Vagina (tissue), 2 donors: Measurements from ENCODE around the gene ZC3HAV1. TPM values are rescaled to one million over a fixed set of nuclear protein-coding genes. Genes with fewer than 3 reads are reported as not detected.

Source experiments
- DNase-seq, 2 donors: peaks; one replicate each; pipeline ENCODE4 v3.0.0-alpha.2; 2017; ENCODE audit errors: extremely low spot score in 2 of 2
- H3K27ac ChIP-seq: fragments of 200-600 bp; sonication (generic); one replicate; pipeline ENCODE4 v1.5.1; 2019
- H3K27me3 ChIP-seq: fragments of 200-600 bp; sonication (generic); one replicate; pipeline ENCODE4 v1.5.1; 2019
- H3K36me3 ChIP-seq, 2 donors: fragments of 200-600 bp; sonication (generic); one replicate each; pipeline ENCODE4 v1.5.1; 2017 to 2019
- H3K4me1 ChIP-seq: fragments of 200-600 bp; sonication (generic); one replicate; pipeline ENCODE4 v1.5.1; 2019
- H3K4me3 ChIP-seq, 2 donors: fragments of 200-600 bp; sonication (generic); 1 replicate in 1 of 2; 2 replicates in 1 of 2; pipeline ENCODE4 v1.5.1; 2016 to 2019
- H3K9me3 ChIP-seq: fragments of 200-600 bp; sonication (generic); one replicate; pipeline ENCODE4 v1.5.1; 2019
- CTCF ChIP-seq, 3 experiments: fragments of 450-650 bp in 2 of 3; fragments of 200-600 bp in 1 of 3; sonication (generic) in 1 of 3; IDR thresholded peaks; one replicate each; pipeline ENCODE4 v1.5.1; 2017 to 2019; ENCODE audit warnings: antibody characterized with exemption in 3 of 3, mild to moderate bottlenecking in 2 of 3, moderate library complexity in 2 of 3
- POLR2A ChIP-seq, 2 donors: fragments of 450-650 bp; IDR thresholded peaks; one replicate each; pipeline ENCODE4 v1.6.1; 2017; ENCODE audit warnings: antibody characterized with exemption in 2 of 2, mild to moderate bottlenecking in 2 of 2, moderate library complexity in 2 of 2
- POLR2AphosphoS5 ChIP-seq, 2 donors: sonication (generic); formaldehyde crosslinking; IDR thresholded peaks; one replicate each; pipeline ENCODE4 v1.9.0; 2017; ENCODE audit warnings: antibody characterized with exemption in 2 of 2, mild to moderate bottlenecking in 2 of 2, low read depth in 1 of 2; ENCODE audit not compliant: insufficient read depth in 1 of 2
- intact Hi-C: fragments of 100-400 bp; cut with DNase I; formaldehyde crosslinking; loops from one replicate; pipeline ENCODE4 v1.15.1; 2023
- total RNA-seq: library from RNA; depleted of rRNA; stranded (reverse); fragments of >200 nt; gene quantifications from one replicate; pipeline ENCODE4 v1.2.3, GENCODE V29; 2016

Gene ZC3HAV1
- total RNA-seq, 1 donor from 2014 or later: 36.6 TPM

GRCh38 chr7:139112741-139113250, 3.3 kb upstream of the ZC3HAV1 start:
- no peak for DNase-seq
- Histone ChIP-seq H3K4me3 (no peak overlapping the region), H3K27me3 (no peaks in the 10 kb centered on the region), H3K27ac (no peak overlapping the region), H3K4me1 (peaks cover 10% of the 10 kb centered on the region), H3K9me3 (no peaks in the 10 kb centered on the region), H3K36me3 (no peaks in the 10 kb centered on the region)
- intact Hi-C loops: no loop called here
- no peak for TF ChIP-seq POLR2A (IDR thresholded peaks at IDR 0.05)

- Histone ChIP-seq H3K36me3 (no peaks in the 10 kb centered on the region), H3K27ac (no peak overlapping the region), H3K4me1 (peaks cover 15% of the 10 kb centered on the region), H3K9me3 (no peaks in the 10 kb centered on the region), H3K27me3 (no peaks in the 10 kb centered on the region), H3K4me3 (no peak overlapping the region)
- intact Hi-C loops: no loop called here
- no peak for TF ChIP-seq CTCF (IDR thresholded peaks at IDR 0.05)
- no peak for TF ChIP-seq POLR2AphosphoS5 (IDR thresholded peaks at IDR 0.05; ENCODE audit: insufficient read depth in 1 of 2, low read depth in 1 of 2)
- no peak for TF ChIP-seq POLR2A (IDR thresholded peaks at IDR 0.05)
- DNase-seq: no peak
Measured at GRCh38 chr7:139112316-139112715, 2.8 kb upstream of the ZC3HAV1 start.

- Histone ChIP-seq H3K4me3 (no peak overlapping the region), H3K4me1 (peaks cover 20% of the 10 kb centered on the region), H3K36me3 (no peaks in the 10 kb centered on the region), H3K27me3 (no peaks in the 10 kb centered on the region), H3K9me3 (no peaks in the 10 kb centered on the region), H3K27ac (no peak overlapping the region)
- DNase-seq: no peak
- TF ChIP-seq CTCF (IDR thresholded peaks at IDR 0.05) (no peak), POLR2AphosphoS5 (IDR thresholded peaks at IDR 0.05; ENCODE audit: insufficient read depth in 1 of 2, low read depth in 1 of 2) (no peak), POLR2A (IDR thresholded peaks at IDR 0.05) (no peak)
- intact Hi-C loops: no loop called here
Measured at GRCh38 chr7:139111811-139112301, 2.3 kb upstream of the ZC3HAV1 start.

- no peak overlapping the region for H3K4me3 ChIP-seq
- peaks cover 26% of the 10 kb centered on the region for H3K4me1 ChIP-seq
- TF ChIP-seq CTCF (IDR thresholded peaks at IDR 0.05) (no peak), POLR2AphosphoS5 (IDR thresholded peaks at IDR 0.05; ENCODE audit: insufficient read depth in 1 of 2, low read depth in 1 of 2) (no peak), POLR2A (IDR thresholded peaks at IDR 0.05) (no peak)
- H3K27me3 ChIP-seq: no peaks in the 10 kb centered on the region
- DNase-seq: no peak
- no peaks in the 10 kb centered on the region for H3K36me3 ChIP-seq
- intact Hi-C loops: no loop called here
- no peak overlapping the region for H3K27ac ChIP-seq
- no peaks in the 10 kb centered on the region for H3K9me3 ChIP-seq
Measured at GRCh38 chr7:139111147-139111546, 1.6 kb upstream of the ZC3HAV1 start.

GRCh38 chr7:139109983-139110411, 477 bp upstream of the ZC3HAV1 start:
- no peaks in the 10 kb centered on the region for H3K36me3 ChIP-seq
- H3K9me3 ChIP-seq: no peaks in the 10 kb centered on the region
- DNase-seq: no peak
- intact Hi-C loops: no loop called here
- H3K4me3 ChIP-seq: peak overlapping the region; percentile 89 to 93
- TF ChIP-seq POLR2A (IDR thresholded peaks at IDR 0.05): no peak
- no peak for TF ChIP-seq CTCF (IDR thresholded peaks at IDR 0.05)
- no peak for TF ChIP-seq POLR2AphosphoS5 (IDR thresholded peaks at IDR 0.05; ENCODE audit: insufficient read depth in 1 of 2, low read depth in 1 of 2)
- no peaks in the 10 kb centered on the region for H3K27me3 ChIP-seq
- peaks cover 36% of the 10 kb centered on the region for H3K4me1 ChIP-seq
- H3K27ac ChIP-seq: peak overlapping the region; percentile 96
